Pancreas (tissue), 10 donors: ENCODE data around the gene HHATL. TPM values are rescaled to one million over a fixed set of nuclear protein-coding genes. Genes with fewer than 3 reads are reported as not detected.

Source experiments
- ATAC-seq, 4 donors: fragments of 200-7000 bp; cut with Tn5 transposase; one replicate each; pipeline versions ENCODE4 v1.8.0 to v1.9.1; 2020; ENCODE audit warnings: mild to moderate bottlenecking in 4 of 4, moderate library complexity in 4 of 4
- DNase-seq, 6 donors: peaks; one replicate each; pipeline ENCODE4 v3.0.0-alpha.2; 2020
- FAIRE-seq: peaks from 2 replicates; lab custom pipeline; 2012; peaks lifted over from hg19 to GRCh38; lab: Jason Lieb, UNC
- H3K27ac ChIP-seq, 4 donors: fragments of 200-600 bp; sonication (generic); 1 replicate in 3 of 4; 2 replicates in 1 of 4; pipeline versions ENCODE4 v1.5.0 to v1.8.0; 2020
- H3K27me3 ChIP-seq, 4 donors: fragments of 200-600 bp; one replicate each; pipeline ENCODE4 v1.8.0; 2021
- H3K36me3 ChIP-seq, 3 donors: fragments of 200-600 bp; sonication (generic) in 1 of 3; one replicate each; pipeline versions ENCODE4 v1.5.0 to v1.8.0; 2020 to 2021
- H3K4me1 ChIP-seq, 3 donors: fragments of 200-600 bp; one replicate each; pipeline ENCODE4 v1.8.0; 2021
- H3K4me3 ChIP-seq, 4 donors: fragments of 200-600 bp; sonication (generic) in 2 of 4; one replicate each; pipeline versions ENCODE4 v1.5.0 to v1.8.0; 2020 to 2021
- H3K9me3 ChIP-seq, 4 donors: fragments of 200-600 bp; one replicate each; pipeline ENCODE4 v1.8.0; 2021
- CTCF ChIP-seq, 4 donors: fragments of 200-600 bp; sonication (generic) in 3 of 4; IDR thresholded peaks; one replicate each; pipeline versions ENCODE4 v1.5.0 to v1.8.0; 2021; ENCODE audit warnings: antibody characterized with exemption in 4 of 4
- WGBS, 2 donors: extraction: QIAGEN DNeasy Blood & Tissue Kit; methylation state at CpG; one replicate each; pipeline ENCODE4 v1.1.7; 2013; 5-methylcytosine and 5-hydroxymethylcytosine counted together
- intact Hi-C, 3 donors: fragments of 100-400 bp; cut with DNase I; formaldehyde crosslinking; loops; one replicate each; pipeline versions ENCODE4 v1.11.1 to v1.14.2; 2022
- polyA plus RNA-seq, 2 donors: library from polyadenylated mRNA; stranded (reverse); fragments of 200-250 nt; gene quantifications; one replicate each; pipeline ENCODE4 v1.2.3, GENCODE V29; 2013
- total RNA-seq, 6 donors: library from RNA; stranded (reverse); fragmentation: NEBNext Ultra II Directional in 4 of 6; extraction: Animal tissue kit (Norgen Biotek cat#: 25700) in 4 of 6; gene quantifications; one replicate each; pipeline versions ENCODE4 v1.2.1 to v1.2.4, GENCODE V29; 2021 to 2023
- donor health status: healthy with polysubstance abuse.
- donor health status: DM: no; HTN: no; CAD: no; lungs with moderate emphysema.
- donor health status: DM: no; HTN: no; CAD: no.
- donor health status: control.
- donor health status: control.
- donor health status: Bipolar disorder and iron deficiency.
- donor health status: DM: yes; HTN: yes; CAD: no.
- donor health status: DM: no; HTN: no; CAD: no.
- donor health status: DM: no; HTN: no; CAD: no.
- donor health status: DM: yes; HTN: yes; CAD: no.

HHATL gene, protein sequence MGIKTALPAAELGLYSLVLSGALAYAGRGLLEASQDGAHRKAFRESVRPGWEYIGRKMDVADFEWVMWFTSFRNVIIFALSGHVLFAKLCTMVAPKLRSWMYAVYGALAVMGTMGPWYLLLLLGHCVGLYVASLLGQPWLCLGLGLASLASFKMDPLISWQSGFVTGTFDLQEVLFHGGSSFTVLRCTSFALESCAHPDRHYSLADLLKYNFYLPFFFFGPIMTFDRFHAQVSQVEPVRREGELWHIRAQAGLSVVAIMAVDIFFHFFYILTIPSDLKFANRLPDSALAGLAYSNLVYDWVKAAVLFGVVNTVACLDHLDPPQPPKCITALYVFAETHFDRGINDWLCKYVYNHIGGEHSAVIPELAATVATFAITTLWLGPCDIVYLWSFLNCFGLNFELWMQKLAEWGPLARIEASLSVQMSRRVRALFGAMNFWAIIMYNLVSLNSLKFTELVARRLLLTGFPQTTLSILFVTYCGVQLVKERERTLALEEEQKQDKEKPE
- total RNA-seq: 1 to 10 TPM in 2 of 6 donors, under 1 TPM in 3, not detected in 1; 0.42 to 2.5 (median 1.00) TPM
- polyA plus RNA-seq: 10 to 100 TPM in 1 of 2 donors, 1 to 10 TPM in 1; 4.6 to 17.8 TPM

DNA sequence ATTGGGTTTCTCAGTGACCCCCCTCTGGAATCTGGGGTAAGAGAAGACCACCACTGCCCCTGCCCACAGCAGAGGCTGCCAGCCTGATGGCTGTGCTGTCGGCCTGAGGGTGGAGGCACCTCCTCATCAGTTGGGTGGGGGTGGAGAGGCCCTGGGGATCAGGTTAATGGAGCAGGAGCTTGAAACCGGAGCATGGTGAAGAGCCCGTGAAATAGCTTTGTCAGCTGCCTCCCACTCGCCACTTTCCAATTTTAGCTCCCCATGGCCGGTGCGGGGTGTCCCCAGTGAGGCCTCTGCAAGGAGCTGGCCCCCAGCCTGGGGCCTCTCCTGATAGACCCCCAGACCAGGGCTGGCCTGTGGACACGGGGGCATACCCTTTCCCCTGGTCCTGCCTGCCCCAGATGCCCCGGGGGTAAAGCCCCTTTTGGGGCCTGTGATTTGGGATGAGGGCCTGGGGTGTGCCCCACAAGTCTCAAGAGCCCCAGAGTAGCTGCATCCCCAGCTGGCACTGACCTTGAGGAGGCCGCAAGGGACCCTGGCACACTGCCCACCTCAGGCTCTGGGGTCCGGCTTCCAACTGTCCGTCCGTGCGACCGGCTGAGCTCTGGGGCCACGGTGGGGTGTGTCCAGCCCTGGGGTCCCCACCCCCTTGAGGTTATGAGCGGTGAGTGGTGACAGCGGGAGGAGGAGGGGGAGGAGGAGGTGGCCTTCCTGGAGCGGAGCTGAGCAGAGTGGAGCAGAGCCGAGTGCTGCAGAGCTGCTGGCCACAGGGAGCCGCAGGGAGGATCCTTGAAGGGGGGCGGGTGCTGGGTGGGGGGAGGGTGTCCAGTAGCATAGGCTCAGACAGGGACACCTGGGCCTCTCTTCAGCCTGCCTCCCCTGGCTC, at the start of gene HHATL:
HHATL (minus strand) TSS at position 733 of the 886 bp plus-strand sequence. CDS start 1,972 bp downstream, outside the sequence.
- ATAC-seq (peak in 2 of 4 donors; percentile 34 to 50), DNase-seq (peak in 2 of 6 donors; percentile 12 to 75), FAIRE-seq (no peak)
- no peaks in the 10 kb centered on the region for H3K27me3 ChIP-seq
- H3K36me3 ChIP-seq: no peaks in the 10 kb centered on the region
- no peak within 1 kb of the TSS for H3K27ac ChIP-seq
- intact Hi-C loops: no loop called here
- H3K9me3 ChIP-seq: no peaks in the 10 kb centered on the region
- H3K4me1 ChIP-seq: no peaks in the 10 kb centered on the region
- no peak for TF ChIP-seq CTCF (IDR thresholded peaks at IDR 0.05)
- no peak within 1 kb of the TSS for H3K4me3 ChIP-seq
- WGBS, 2 donors: 60 to 72% methylated on average over 13 to 21 of the region's 21 CpGs

DNA sequence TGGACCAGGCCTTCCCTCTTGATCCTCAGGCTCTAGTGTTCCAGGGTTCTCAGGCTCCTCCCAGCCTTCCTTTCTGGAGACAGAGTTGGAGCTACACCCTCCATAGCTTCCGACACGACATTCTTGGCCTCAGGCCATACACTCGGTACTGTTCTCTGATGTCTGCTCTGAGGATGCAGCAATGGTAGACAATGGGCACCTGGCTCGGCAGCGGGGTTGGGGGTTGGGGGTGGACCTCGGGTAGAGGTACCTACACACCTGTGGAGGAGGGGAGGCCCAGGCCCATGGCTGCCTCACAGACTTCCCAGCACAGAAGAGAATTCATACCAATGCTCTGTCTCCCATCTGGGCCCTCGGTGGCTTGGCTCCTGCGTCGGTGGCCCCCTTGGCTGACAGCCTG, 49.0 kb upstream of the HHATL start:
- H3K4me3 ChIP-seq: no peak overlapping the region
- ATAC-seq (no peak), DNase-seq (no peak), FAIRE-seq (no peak)
- H3K27ac ChIP-seq: no peak overlapping the region
- no peaks in the 10 kb centered on the region for H3K27me3 ChIP-seq
- intact Hi-C loops: no loop called here
- H3K36me3 ChIP-seq: no peaks in the 10 kb centered on the region
- H3K4me1 ChIP-seq: peaks cover 0 to 6% (median 0%) of the 10 kb centered on the region in 3 donors
- 73 to 81% methylated on average over 9 of the region's 9 CpGs for WGBS, 2 donors
- H3K9me3 ChIP-seq: no peaks in the 10 kb centered on the region
- no peak for TF ChIP-seq CTCF (IDR thresholded peaks at IDR 0.05)

DNA sequence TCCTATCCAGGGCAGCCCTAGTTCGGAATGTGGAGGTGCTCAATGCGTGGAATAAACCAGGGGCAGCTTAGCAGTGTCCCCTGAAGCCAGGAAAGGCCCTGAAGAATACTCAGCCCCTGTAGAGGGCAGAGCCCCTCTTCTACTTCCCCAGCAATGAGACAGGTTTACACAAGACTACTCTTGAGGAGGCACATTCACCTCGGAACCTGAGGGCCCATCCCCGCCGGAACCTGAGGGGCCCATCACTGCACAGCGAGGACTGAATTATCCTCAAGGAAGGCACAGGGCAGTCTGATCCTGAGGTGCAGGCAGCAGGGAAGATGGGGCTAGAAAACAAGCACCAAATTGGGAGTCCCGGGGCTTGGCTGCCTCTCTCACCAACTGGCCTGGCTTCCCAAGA, 48.2 kb upstream of the HHATL start:
- intact Hi-C loops: no loop called here
- WGBS, 2 donors: 93 to 95% methylated on average over 7 of the region's 7 CpGs
- Histone ChIP-seq H3K36me3 (no peaks in the 10 kb centered on the region), H3K4me1 (peaks cover 0 to 6% (median 2%) of the 10 kb centered on the region in 3 donors), H3K9me3 (no peaks in the 10 kb centered on the region), H3K27me3 (no peaks in the 10 kb centered on the region), H3K4me3 (no peak overlapping the region), H3K27ac (peak overlapping the region in 1 of 4 donors; percentile 40)
- no peak for DNase-seq
- no peak for ATAC-seq
- FAIRE-seq: no peak
- TF ChIP-seq CTCF (IDR thresholded peaks at IDR 0.05): no peak

- Histone ChIP-seq H3K36me3 (no peaks in the 10 kb centered on the region), H3K27ac (peak overlapping the region in 2 of 4 donors; percentile 40 to 58), H3K4me1 (peaks cover 0 to 10% (median 6%) of the 10 kb centered on the region in 3 donors), H3K27me3 (no peaks in the 10 kb centered on the region), H3K9me3 (no peaks in the 10 kb centered on the region), H3K4me3 (no peak overlapping the region)
- intact Hi-C loops: loop anchor here in 1 of 3 donors (10.0 kb wide), 1 partner anchor 165 kb away; the partner anchor contains the start of gene SEC22C
- peak in 1 of 4 donors; percentile 5 for TF ChIP-seq CTCF (IDR thresholded peaks at IDR 0.05)
- ATAC-seq (peak; percentile 26 to 49 (median 38)), DNase-seq (peak in 1 of 6 donors; percentile 37), FAIRE-seq (no peak)
- WGBS, 2 donors: 48 to 59% methylated on average over 10 of the region's 10 CpGs
Observed at GRCh38 chr3:42749753-42750231, 47.2 kb upstream of the HHATL start.
